ENCODE data around the gene PCSK1. TPM values are rescaled to one million over a fixed set of nuclear protein-coding genes. Genes with fewer than 3 reads are reported as not detected.

PCSK1 gene
- total RNA-seq, 1 donor from 2014 or later: 0.41 TPM

DNA sequence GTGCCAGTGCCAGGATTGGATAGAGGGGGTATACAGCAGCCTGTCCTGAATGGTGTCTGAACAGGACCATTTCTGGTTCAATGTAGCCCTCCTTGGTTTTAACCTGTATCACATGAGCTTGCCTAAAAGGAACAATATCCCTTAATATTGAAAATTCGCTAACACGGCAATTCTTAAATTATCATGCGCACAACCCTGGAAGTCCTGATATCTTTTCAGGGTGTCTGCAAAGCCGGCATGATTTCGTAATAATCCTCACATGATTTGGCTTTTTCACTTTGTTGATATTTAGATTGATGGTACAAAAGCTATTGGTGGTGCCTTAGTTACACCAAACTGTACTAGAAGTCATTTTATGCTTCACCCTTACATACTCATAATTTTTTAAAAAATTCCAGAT, 53.2 kb downstream of the PCSK1 start:
- no peak overlapping the region for H3K27ac Mint-ChIP-seq (ENCODE audit: unreplicated experiment)
- no peaks in the 10 kb centered on the region for H3K27me3 Mint-ChIP-seq (ENCODE audit: unreplicated experiment)
- H3K4me3 Mint-ChIP-seq (ENCODE audit: unreplicated experiment): no peak overlapping the region
- H3K9me3 Mint-ChIP-seq (ENCODE audit: unreplicated experiment): no peaks in the 10 kb centered on the region
- TF ChIP-seq, protein P1, sequence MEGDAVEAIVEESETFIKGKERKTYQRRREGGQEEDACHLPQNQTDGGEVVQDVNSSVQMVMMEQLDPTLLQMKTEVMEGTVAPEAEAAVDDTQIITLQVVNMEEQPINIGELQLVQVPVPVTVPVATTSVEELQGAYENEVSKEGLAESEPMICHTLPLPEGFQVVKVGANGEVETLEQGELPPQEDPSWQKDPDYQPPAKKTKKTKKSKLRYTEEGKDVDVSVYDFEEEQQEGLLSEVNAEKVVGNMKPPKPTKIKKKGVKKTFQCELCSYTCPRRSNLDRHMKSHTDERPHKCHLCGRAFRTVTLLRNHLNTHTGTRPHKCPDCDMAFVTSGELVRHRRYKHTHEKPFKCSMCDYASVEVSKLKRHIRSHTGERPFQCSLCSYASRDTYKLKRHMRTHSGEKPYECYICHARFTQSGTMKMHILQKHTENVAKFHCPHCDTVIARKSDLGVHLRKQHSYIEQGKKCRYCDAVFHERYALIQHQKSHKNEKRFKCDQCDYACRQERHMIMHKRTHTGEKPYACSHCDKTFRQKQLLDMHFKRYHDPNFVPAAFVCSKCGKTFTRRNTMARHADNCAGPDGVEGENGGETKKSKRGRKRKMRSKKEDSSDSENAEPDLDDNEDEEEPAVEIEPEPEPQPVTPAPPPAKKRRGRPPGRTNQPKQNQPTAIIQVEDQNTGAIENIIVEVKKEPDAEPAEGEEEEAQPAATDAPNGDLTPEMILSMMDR (IDR thresholded peaks at IDR 0.05; ENCODE audit: unreplicated experiment): no peak
- H3K4me1 Mint-ChIP-seq (ENCODE audit: unreplicated experiment): no peaks in the 10 kb centered on the region
- DNase-seq (ENCODE audit: low spot score): no peak
- no peaks in the 10 kb centered on the region for H3K36me3 Mint-ChIP-seq (ENCODE audit: low read depth, unreplicated experiment)

DNA sequence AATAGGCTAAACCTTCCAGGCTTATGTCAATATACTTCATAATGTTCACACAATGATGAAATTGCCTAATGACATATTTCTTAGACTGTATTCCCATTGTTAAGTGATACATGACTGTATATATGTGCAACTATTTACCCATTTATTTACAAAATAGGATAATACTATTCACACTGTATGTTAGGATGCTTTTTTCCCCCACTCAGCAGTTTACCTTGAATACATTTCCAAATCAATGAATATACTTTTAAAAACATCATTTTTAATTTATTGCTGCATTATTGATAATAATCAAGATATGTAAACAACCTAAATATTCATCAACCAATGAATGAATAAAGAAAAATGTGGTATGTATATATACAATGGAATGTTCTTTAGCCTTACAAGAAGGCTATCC, 55.5 kb downstream of the PCSK1 start:
- DNase-seq (ENCODE audit: low spot score): no peak
- no peak overlapping the region for H3K27ac Mint-ChIP-seq (ENCODE audit: unreplicated experiment)
- no peaks in the 10 kb centered on the region for H3K9me3 Mint-ChIP-seq (ENCODE audit: unreplicated experiment)
- no peaks in the 10 kb centered on the region for H3K27me3 Mint-ChIP-seq (ENCODE audit: unreplicated experiment)
- TF ChIP-seq, protein P1 (IDR thresholded peaks at IDR 0.05; ENCODE audit: unreplicated experiment): no peak
- H3K36me3 Mint-ChIP-seq (ENCODE audit: low read depth, unreplicated experiment): no peaks in the 10 kb centered on the region
- H3K4me3 Mint-ChIP-seq (ENCODE audit: unreplicated experiment): no peak overlapping the region
- peaks cover 3% of the 10 kb centered on the region for H3K4me1 Mint-ChIP-seq (ENCODE audit: unreplicated experiment)

DNA sequence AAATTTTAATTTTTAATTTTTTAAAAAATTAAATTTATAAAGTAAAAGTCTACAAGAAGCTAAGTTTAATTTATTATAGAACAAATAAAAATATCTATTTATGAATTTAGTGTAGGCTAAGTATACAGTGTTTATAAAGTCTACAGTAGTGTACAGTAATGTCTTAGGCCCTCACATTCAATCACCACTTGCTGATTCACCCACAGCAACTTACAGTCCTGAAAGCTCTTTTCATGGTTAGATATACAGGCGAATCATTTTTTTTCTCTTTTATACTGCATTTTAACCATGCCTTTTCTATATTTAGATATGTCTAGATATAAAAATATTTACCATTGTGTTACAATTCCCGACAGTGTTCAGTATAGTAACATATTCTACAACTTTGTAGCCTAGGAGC, 55.9 kb downstream of the PCSK1 start:
- Mint-ChIP-seq H3K4me3 (ENCODE audit: unreplicated experiment) (no peak overlapping the region), H3K27me3 (ENCODE audit: unreplicated experiment) (no peaks in the 10 kb centered on the region), H3K27ac (ENCODE audit: unreplicated experiment) (no peak overlapping the region), H3K9me3 (ENCODE audit: unreplicated experiment) (no peaks in the 10 kb centered on the region), H3K36me3 (ENCODE audit: low read depth, unreplicated experiment) (no peaks in the 10 kb centered on the region), H3K4me1 (ENCODE audit: unreplicated experiment) (peaks cover 3% of the 10 kb centered on the region)
- DNase-seq (ENCODE audit: low spot score): no peak
- TF ChIP-seq, protein P1 (IDR thresholded peaks at IDR 0.05; ENCODE audit: unreplicated experiment): no peak

DNA sequence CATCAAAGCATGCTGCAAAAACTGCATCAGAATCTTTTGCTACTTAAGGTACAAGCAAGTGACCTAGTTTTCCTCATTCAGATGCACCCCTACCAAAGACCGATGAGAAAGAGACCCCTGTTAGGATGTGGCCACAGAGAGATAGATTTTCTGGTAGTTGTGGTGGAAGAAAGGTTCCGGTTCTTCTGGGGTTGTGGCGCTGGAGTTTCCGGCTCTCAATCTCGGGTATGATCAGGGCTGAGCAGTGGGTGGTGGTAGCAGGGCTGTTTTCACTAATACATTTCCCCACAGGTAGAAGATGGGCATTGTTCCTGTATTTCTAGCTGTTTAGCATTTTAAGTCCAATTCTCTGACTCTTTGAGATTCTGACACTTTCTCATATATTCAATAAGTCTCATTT, 58.4 kb downstream of the PCSK1 start:
- peaks cover 3% of the 10 kb centered on the region for H3K4me1 Mint-ChIP-seq (ENCODE audit: unreplicated experiment)
- H3K4me3 Mint-ChIP-seq (ENCODE audit: unreplicated experiment): no peak overlapping the region
- H3K9me3 Mint-ChIP-seq (ENCODE audit: unreplicated experiment): peaks cover 2% of the 10 kb centered on the region
- no peaks in the 10 kb centered on the region for H3K27me3 Mint-ChIP-seq (ENCODE audit: unreplicated experiment)
- H3K27ac Mint-ChIP-seq (ENCODE audit: unreplicated experiment): no peak overlapping the region
- TF ChIP-seq, protein P1 (IDR thresholded peaks at IDR 0.05; ENCODE audit: unreplicated experiment): no peak
- no peak for DNase-seq (ENCODE audit: low spot score)
- no peaks in the 10 kb centered on the region for H3K36me3 Mint-ChIP-seq (ENCODE audit: low read depth, unreplicated experiment)

DNA sequence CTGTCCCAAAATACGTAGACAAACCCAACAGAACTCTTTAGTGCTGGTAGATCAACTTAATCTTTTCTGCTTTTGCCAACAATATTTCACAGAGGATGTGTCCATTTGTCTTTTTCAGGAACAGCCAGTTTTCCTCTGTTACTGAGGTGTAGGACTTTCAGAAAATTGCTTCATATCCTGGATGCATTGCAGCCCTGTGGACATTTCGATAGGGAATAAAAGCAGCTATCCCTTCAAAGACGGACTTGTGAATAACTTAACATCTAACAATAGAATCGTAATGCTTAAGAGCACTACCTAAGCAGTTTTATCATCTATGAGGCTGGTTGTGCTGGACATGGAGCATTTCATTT, 59.7 kb downstream of the PCSK1 start:
- H3K36me3 Mint-ChIP-seq (ENCODE audit: low read depth, unreplicated experiment): no peaks in the 10 kb centered on the region
- H3K4me1 Mint-ChIP-seq (ENCODE audit: unreplicated experiment): peaks cover 3% of the 10 kb centered on the region

More for the DNA sequence above, 59.7 kb downstream of the PCSK1 start:
- TF ChIP-seq, protein P1 (IDR thresholded peaks at IDR 0.05; ENCODE audit: unreplicated experiment): no peak
- Mint-ChIP-seq H3K27me3 (ENCODE audit: unreplicated experiment) (no peaks in the 10 kb centered on the region), H3K4me3 (ENCODE audit: unreplicated experiment) (no peak overlapping the region), H3K27ac (ENCODE audit: unreplicated experiment) (no peak overlapping the region), H3K9me3 (ENCODE audit: unreplicated experiment) (peaks cover 4% of the 10 kb centered on the region)
- no peak for DNase-seq (ENCODE audit: low spot score)

All from endothelial cell (in vitro differentiated cells).